ENCODE results near the gene ZDHHC13. TPM values are rescaled to one million over a fixed set of nuclear protein-coding genes. Genes with fewer than 3 reads are reported as not detected.

The ZDHHC13 gene
- total and polyA plus RNA-seq, 2 of the 8 experiments (the other 6 are each of a cell fraction or from before 2014, with no cell fraction given) = 22.4 to 24.1 TPM

GRCh38 chr11:19117760-19118097 is 761 bp downstream of the ZDHHC13 start (continued):
- TF ChIP-seq SP4 (IDR thresholded peaks at IDR 0.05; ENCODE audit: low read length) (no peak), CBX8 (IDR thresholded peaks at IDR 0.05; ENCODE audit: borderline replicate concordance, low read depth, low read length) (no peak), SIRT6 (IDR thresholded peaks at IDR 0.05; ENCODE audit: low read length) (no peak), CEBPB (IDR thresholded peaks at IDR 0.05; ENCODE audit: low read depth, low read length) (no peak), RXRA (IDR thresholded peaks at IDR 0.05; ENCODE audit: insufficient read depth, low read depth, low read length) (no peak)
